Urinary bladder (tissue), 4 donors: ENCODE measurements around the gene TBC1D10A. TPM values are rescaled to one million over a fixed set of nuclear protein-coding genes. Genes with fewer than 3 reads are reported as not detected.

Experiments
- DNase-seq: peaks from one replicate; pipeline ENCODE4 v3.0.0-alpha.2; 2015; ENCODE audit errors: extremely low spot score
- H3K27ac ChIP-seq: one replicate; pipeline ENCODE4 v1.5.1; 2013; ENCODE audit warnings: low read depth, mild to moderate bottlenecking, moderate library complexity
- H3K36me3 ChIP-seq: one replicate; pipeline ENCODE4 v1.6.1; 2013; ENCODE audit warnings: mild to moderate bottlenecking, moderate library complexity; ENCODE audit not compliant: insufficient read depth
- H3K4me1 ChIP-seq: one replicate; pipeline ENCODE4 v1.6.1; 2013; ENCODE audit warnings: mild to moderate bottlenecking, moderate library complexity; ENCODE audit not compliant: insufficient read depth
- H3K4me3 ChIP-seq: one replicate; pipeline ENCODE4 v1.5.1; 2013; ENCODE audit warnings: low read depth, low read length
- WGBS: extraction: QIAGEN DNeasy Blood & Tissue Kit; methylation state at CpG from one replicate; pipeline ENCODE4 v1.1.7; 2013; 5-methylcytosine and 5-hydroxymethylcytosine counted together
- polyA plus RNA-seq: library from polyadenylated mRNA; stranded (reverse); fragments of 200-250 nt; gene quantifications from one replicate; pipeline ENCODE4 v1.2.3, GENCODE V29; 2013
- total RNA-seq: library from RNA; depleted of rRNA; stranded (reverse); fragments of >200 nt; gene quantifications from one replicate; pipeline ENCODE4 v1.2.3, GENCODE V29; 2014
- donor health status: healthy with polysubstance abuse.
- donor health status: healthy.

Gene TBC1D10A
- total and polyA plus RNA-seq, 2 donors = 8.4 to 31.7 TPM

DNA sequence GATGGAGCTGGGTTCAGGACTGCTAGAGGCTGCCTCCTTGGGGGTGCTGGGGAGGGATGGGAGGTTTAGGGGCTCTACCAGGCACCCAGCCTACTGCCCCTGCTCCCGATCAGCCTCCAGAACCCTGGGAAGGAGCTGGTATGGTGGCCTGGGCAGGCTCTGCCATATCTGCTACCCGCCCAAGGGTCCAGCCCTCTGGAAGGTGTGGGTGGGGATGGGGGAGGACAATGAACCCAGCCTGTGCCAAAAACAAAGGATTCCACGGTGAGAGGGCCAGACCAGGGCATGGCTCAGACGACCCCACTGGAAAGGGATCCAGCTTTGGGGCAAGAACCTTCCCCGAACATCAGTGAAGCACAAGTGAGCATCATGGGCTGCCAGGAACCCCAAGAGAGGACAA lies 40.4 kb downstream of the TBC1D10A start:
- Histone ChIP-seq H3K27ac (no peak overlapping the region), H3K4me3 (no peak overlapping the region), H3K4me1 (no peaks in the 10 kb centered on the region), H3K36me3 (no peaks in the 10 kb centered on the region)
- WGBS = 84% methylated on average over 5 of the region's 5 CpGs
- no peak for DNase-seq

DNA sequence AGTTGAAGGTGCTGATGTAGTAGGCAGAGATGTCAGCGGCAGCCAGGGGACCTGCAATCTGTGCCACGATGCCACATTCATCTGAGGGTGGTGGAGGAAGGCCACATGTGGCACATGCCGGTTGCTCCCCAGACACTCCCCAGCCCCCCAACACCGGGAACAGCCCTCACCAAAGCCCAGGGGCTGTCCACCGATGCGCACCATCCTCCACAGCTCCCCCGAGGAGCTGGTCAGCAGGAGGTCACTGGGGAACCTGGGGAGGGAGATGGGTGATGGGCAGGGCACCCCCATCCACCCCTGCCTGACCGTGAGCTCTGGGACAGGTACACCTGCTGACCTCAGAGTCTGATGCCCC lies 40.9 kb downstream of the TBC1D10A start:
- no peaks in the 10 kb centered on the region for H3K4me1 ChIP-seq
- H3K27ac ChIP-seq = no peak overlapping the region
- no peak for DNase-seq
- 90% methylated on average over 8 of the region's 8 CpGs for WGBS
- no peaks in the 10 kb centered on the region for H3K36me3 ChIP-seq
- H3K4me3 ChIP-seq = no peak overlapping the region

DNA sequence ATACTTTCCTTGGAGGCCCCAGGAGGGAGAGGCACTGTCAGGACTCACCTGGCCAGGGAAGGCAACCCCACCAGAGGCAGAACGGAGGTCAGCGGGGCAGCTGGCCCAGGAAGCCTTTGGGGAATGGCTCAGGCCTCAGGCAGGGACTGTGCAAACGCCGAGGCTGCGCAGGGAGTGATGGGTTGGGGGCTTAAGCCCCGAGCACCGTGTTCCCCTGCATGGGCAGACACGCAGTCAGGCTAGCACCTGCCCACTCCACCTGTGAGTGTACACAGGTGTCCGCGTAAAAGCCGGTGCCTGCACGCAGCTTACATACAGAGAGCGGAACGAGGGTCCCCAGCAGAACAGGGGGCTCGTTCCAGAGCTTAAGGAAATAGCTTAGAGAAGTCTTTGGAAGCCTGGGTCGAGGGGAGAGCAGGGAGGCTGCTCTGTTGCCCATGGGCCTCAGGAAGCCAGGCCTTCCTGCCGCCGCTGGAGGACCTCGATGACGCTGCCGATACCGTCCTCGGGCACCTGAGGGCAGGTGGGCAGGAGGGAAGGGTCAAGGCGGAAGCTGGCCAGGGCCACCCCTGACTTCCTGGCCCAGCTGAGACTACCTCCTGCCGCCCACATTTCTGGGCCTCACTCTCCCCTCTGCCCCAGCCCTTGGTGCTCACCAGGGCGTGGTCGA lies 41.4 kb downstream of the TBC1D10A start:
- WGBS = 88% methylated on average over 27 of the region's 27 CpGs
- Histone ChIP-seq H3K4me3 (no peak overlapping the region), H3K27ac (no peak overlapping the region), H3K36me3 (no peaks in the 10 kb centered on the region), H3K4me1 (no peaks in the 10 kb centered on the region)
- DNase-seq = no peak

DNA sequence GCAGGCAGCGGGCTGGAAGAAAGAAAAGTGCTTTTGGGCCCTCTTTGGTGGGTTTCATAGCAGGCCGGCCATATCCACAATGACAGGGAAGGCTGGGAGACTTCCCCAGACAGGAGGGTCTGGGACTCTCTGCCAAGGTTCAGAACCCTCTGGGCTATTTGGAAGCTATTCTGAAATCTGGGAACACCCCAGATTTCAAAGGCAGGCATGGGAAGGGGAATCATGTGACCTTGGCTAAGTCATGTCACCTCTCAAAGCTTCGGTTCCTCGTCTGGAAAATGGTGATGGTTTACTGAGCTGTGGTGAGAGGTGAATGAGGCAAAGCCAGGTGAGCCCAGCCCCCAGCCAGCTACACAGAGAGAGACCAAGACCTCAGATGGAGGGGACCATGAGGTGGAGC lies 42.1 kb downstream of the TBC1D10A start:
- H3K4me3 ChIP-seq = no peak overlapping the region
- DNase-seq = no peak
- H3K36me3 ChIP-seq = no peaks in the 10 kb centered on the region
- H3K4me1 ChIP-seq = no peaks in the 10 kb centered on the region
- 91% methylated on average over 4 of the region's 4 CpGs for WGBS
- no peak overlapping the region for H3K27ac ChIP-seq

DNA sequence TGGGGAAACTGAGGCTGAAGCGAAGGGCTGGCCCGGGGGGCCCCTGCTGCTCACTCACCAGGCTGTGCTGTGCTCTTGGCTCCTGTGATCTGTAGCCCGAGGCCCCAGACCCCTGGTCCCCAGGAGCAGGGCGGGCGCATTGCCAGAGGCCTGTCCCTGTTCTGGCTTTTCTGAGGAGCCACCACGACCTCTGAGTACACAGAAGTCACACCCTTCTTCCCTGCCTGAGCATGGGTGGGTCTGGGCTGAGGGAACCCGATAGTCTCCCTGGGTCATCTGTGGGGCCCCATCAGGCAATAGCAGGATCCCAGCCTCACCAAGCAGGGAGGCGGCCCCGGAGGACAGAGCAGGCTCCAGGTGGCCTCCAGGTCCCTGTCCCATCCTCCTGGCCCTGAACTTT lies 42.6 kb downstream of the TBC1D10A start:
- Histone ChIP-seq H3K4me1 (no peaks in the 10 kb centered on the region), H3K27ac (no peak overlapping the region), H3K36me3 (no peaks in the 10 kb centered on the region), H3K4me3 (no peak overlapping the region)
- 80% methylated on average over 9 of the region's 9 CpGs for WGBS
- no peak for DNase-seq

DNA sequence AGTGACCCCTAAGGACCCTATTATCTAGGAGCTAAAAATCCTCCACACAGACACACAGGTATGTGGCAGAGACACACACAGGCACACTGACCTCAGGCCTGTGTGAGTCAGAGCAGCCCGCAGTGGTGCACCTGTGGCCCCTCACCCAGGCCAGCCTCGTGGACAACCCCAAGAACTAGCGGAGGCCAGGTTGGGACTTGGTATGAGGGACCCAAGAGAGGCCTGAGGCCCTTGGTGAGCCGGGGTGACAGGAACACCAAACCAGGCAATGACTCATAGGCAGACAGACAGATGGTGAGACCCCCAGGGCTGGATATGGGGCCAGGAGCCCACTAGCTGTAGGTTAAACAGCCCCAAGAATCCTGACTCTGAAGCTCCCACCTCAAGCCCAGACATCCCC lies 43.4 kb downstream of the TBC1D10A start:
- WGBS = 89% methylated on average over 4 of the region's 4 CpGs
- Histone ChIP-seq H3K4me3 (no peak overlapping the region), H3K27ac (no peak overlapping the region), H3K4me1 (no peaks in the 10 kb centered on the region), H3K36me3 (no peaks in the 10 kb centered on the region)
- DNase-seq = no peak

DNA sequence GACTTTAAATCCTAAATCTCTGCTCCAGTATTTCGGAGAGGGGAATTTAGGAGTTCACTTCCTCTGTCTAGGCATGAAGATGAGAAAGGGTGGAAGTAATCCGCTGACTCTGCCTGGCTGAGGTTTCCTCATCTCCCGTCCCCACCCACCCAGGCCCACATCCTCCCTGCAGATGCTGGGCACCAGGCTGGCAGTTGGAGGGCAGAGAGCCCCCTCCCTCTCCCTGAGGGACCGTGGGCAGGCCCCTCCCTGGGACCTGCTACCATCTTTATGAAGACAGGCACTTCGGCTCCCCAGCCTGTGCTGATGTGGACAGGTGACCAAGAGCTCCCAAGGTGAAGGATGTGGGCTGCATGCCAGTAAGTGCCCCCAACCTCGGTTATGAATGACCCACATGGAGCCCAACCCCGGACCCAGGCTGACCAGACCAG lies 44.1 kb downstream of the TBC1D10A start:
- Histone ChIP-seq H3K36me3 (no peaks in the 10 kb centered on the region), H3K4me1 (no peaks in the 10 kb centered on the region), H3K4me3 (no peak overlapping the region), H3K27ac (no peak overlapping the region)
- DNase-seq = no peak
- 75% methylated on average over 7 of the region's 7 CpGs for WGBS

DNA sequence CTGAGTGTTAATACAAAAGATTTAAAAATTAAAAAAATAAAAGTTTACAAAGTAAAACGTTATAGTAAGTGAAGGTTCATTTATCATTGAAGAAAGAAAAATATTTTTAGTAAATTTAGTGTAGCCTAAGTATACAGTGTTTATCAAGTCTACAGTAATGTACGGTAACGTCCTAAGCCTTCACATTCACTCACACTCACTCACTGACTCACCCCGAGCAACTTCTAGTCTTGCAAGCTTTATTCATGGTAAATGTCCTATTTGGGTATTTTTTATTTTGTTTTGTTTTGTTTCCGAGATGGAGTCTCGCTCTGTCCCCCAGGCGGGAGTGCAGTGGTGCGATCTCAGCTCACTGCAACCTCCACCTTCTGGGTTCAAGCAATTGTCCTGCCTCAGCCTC lies 46.2 kb downstream of the TBC1D10A start:
- 72% methylated on average over 8 of the region's 8 CpGs for WGBS
- no peak overlapping the region for H3K27ac ChIP-seq
- H3K4me1 ChIP-seq = no peaks in the 10 kb centered on the region
- DNase-seq = no peak
- no peak overlapping the region for H3K4me3 ChIP-seq
- no peaks in the 10 kb centered on the region for H3K36me3 ChIP-seq

DNA sequence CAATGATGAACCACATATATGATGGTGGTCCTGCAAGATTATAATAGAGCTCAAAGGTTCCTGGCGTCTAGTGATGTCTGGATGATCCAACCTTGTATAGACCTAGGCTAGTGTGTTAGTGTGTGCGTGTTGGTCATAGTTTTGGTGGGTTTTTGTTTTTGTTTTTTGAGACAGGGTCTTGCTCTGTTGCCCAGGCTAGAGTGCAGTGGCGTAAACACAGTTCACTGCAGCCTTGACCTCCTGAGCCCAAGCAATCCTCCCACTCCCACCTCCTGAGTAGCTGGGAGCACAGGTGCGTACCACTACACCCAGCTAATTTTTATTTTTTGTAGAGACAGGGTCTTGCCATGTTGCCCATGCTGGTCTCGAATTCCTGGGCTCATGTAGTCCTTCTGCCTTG lies 46.8 kb downstream of the TBC1D10A start:
- no peak overlapping the region for H3K27ac ChIP-seq
- DNase-seq = no peak
- 92% methylated on average over 5 of the region's 5 CpGs for WGBS
- H3K36me3 ChIP-seq = no peaks in the 10 kb centered on the region
- no peaks in the 10 kb centered on the region for H3K4me1 ChIP-seq
- no peak overlapping the region for H3K4me3 ChIP-seq

DNA sequence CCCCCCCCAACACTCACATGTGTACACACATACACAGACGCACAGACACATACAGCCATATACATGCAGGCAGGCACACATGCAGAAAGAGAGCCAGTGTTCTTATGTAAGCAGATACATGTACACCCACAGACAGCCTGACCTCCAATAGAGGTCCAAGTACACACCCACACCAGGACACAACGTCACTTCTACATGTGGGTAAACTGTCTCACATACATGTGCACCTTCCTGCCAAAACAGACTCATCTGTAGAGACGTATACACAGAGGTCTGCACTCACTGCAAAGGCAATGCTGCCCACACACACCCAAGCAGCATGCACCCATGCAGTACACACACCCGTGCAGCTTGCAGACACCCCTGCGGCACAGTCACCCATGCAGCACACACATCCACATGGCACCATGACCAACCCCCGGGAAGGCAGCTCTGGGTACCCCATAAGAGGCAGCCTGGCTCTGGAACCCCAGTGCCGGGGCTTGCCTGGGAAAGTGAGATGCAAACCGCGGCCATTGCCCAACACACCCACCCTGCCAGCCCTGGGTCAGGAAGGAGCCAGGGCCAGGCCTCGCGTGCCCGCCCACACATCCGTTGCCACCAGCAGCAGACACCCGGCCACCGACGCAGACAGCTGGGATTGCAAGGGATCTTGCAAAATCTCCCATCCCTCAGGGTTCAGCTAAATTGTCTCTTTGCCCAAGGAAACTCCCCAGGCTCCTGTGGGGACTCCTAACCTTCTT lies 47.5 kb downstream of the TBC1D10A start:
- DNase-seq = no peak
- Histone ChIP-seq H3K4me3 (no peak overlapping the region), H3K36me3 (no peaks in the 10 kb centered on the region), H3K27ac (no peak overlapping the region), H3K4me1 (no peaks in the 10 kb centered on the region)
- 76% methylated on average over 16 of the region's 16 CpGs for WGBS

DNA sequence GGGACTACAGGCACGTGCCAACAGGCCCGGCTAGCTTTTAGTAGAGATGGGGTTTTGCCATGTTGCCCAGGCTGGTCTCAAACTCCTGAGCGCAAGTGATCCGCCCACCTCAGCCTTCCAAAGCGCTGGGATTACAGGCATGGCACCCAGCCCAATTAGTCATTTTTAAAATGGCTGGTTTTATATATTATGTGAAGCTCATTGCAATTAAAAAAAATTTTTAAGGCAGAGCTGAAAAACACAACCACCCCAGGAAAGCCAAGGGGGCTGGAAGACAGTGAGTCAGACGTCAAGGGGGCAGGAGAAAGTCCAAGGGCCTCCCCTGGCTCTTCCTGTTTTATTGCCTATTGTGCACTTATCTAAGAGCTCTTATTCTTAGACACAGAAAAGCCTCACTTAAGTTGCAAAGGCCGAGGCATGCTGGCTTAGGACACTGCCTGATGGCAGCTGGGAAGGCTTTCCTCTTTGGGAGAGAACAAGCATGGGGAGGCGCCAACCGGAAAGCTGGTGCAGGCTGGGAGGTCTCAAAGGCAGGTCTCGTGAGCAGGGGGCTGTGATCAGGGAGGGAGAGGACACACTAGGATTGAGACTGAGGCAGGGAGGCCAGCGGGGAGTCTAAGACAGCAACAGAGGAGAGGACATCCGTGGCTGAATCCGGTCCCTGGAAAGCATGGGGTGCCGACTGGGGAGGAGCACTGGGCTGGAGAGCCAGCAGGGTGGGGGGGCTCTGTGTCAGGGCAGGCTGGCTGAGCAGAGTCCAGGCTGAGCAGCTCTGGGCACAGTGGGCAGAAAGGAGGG lies 49.0 kb downstream of the TBC1D10A start:
- no peaks in the 10 kb centered on the region for H3K36me3 ChIP-seq
- peak overlapping the region; percentile 53 for H3K27ac ChIP-seq
- H3K4me1 ChIP-seq = no peaks in the 10 kb centered on the region
- DNase-seq = no peak
- 20% methylated on average over 14 of the region's 14 CpGs for WGBS
- no peak overlapping the region for H3K4me3 ChIP-seq

DNA sequence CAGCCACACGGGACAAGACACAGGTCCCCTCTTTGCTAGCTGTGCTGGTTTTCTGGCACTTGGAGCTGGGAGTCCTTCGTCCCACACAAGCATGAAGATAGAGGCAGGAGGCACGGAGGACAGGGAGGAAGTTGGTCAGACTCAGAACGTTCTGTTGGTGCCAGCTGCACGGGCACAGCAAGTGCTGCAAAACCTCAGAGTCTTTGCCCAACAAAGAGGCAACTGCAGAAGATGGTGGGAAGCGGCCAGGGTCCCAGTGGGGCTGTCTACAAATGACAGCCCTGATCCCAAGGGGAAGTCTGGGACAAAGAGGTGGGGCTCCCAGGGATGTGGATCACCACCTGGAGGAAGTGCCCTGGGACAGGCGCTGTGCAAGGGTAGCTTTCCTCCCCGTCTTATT lies 50.7 kb downstream of the TBC1D10A start:
- H3K4me3 ChIP-seq = no peak overlapping the region

DNA sequence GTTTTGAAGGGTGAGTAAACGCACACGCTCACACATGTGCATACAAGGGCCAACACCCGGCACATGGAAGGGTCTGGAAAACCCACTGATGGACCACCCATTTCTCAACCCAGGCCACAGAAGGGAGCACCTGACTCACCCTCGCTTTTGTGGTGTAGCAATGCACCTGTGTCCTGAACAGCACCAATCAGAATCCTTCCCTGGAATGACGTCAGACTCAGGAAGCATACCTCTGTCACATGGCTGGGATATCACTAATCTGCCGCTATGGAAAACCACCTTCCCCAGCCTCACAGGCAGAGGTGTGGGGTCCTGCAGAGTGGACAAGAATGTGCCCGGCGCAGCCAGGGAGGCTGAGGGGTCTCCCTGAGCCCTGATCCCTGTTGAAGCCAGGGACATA lies 51.1 kb downstream of the TBC1D10A start:
- DNase-seq = no peak
- Histone ChIP-seq H3K36me3 (no peaks in the 10 kb centered on the region), H3K4me3 (no peak overlapping the region), H3K27ac (no peak overlapping the region), H3K4me1 (no peaks in the 10 kb centered on the region)
- 71% methylated on average over 8 of the region's 8 CpGs for WGBS

More for the DNA sequence above, 50.7 kb downstream of the TBC1D10A start:
- H3K27ac ChIP-seq = no peak overlapping the region
- H3K36me3 ChIP-seq = no peaks in the 10 kb centered on the region
- WGBS = 80% methylated on average over 8 of the region's 8 CpGs
- no peak for DNase-seq
- H3K4me1 ChIP-seq = no peaks in the 10 kb centered on the region

DNA sequence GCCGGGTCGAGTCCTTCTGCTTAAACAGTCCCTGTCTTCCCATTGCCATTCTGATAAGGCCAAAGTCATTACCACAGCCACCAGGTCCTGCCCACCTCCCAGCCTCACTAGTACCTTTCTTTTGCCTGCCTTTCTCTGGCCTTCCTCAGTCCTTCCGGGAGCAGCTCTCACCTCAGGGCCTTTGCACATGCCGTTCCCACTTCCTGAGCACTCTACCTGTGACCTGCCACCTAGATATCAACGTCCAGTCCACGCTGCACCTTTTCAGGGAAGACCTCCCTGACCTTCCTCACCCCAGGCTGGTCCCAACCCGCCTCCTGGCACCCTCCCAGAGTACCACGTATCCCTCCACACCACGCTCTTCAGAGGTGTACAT lies 52.3 kb downstream of the TBC1D10A start:
- no peak overlapping the region for H3K4me3 ChIP-seq
- no peaks in the 10 kb centered on the region for H3K36me3 ChIP-seq
- H3K27ac ChIP-seq = no peak overlapping the region
- no peak for DNase-seq
- H3K4me1 ChIP-seq = no peaks in the 10 kb centered on the region
- 89% methylated on average over 9 of the region's 9 CpGs for WGBS
